Urothelium cell line (cell line): Measurements from ENCODE around the gene MOCOS.

Experiments
- DNase-seq: peaks from one replicate; pipeline ENCODE4 v3.0.0; 2011; ENCODE audit warnings: low spot score, mixed read lengths
- FAIRE-seq: peaks from 2 replicates; lab custom pipeline; 2011; peaks lifted over from hg19 to GRCh38; lab: Jason Lieb, UNC

Gene MOCOS

GRCh38 chr18:36179562-36180355 is 7.5 kb upstream of the MOCOS start:
- FAIRE-seq, result no peak
- DNase-seq, result no peak

GRCh38 chr18:36181441-36181840 is 5.9 kb upstream of the MOCOS start:
- FAIRE-seq (no peak), DNase-seq (no peak)

GRCh38 chr18:36181898-36182506 is 5.3 kb upstream of the MOCOS start:
- DNase-seq (no peak), FAIRE-seq (no peak)

- no peak for FAIRE-seq
- no peak for DNase-seq
Observed at GRCh38 chr18:36183033-36183432, 4.3 kb upstream of the MOCOS start.

- FAIRE-seq (no peak), DNase-seq (no peak)
Observed at GRCh38 chr18:36183987-36184386, 3.3 kb upstream of the MOCOS start.

GRCh38 chr18:36185157-36185556 is 2.1 kb upstream of the MOCOS start:
- DNase-seq (no peak), FAIRE-seq (no peak)

GRCh38 chr18:36185901-36186460 is 1.3 kb upstream of the MOCOS start:
- FAIRE-seq (no peak), DNase-seq (no peak)

- FAIRE-seq, result no peak
- peak; percentile 41 for DNase-seq
Observed at GRCh38 chr18:36186461-36187192, 670 bp upstream of the MOCOS start.

- DNase-seq, result peak; percentile 48
- FAIRE-seq, result no peak
Observed at GRCh38 chr18:36187826-36188721, 777 bp downstream of the MOCOS start.

GRCh38 chr18:36188916-36189315 is 1.6 kb downstream of the MOCOS start:
- FAIRE-seq, result no peak
- no peak for DNase-seq

GRCh38 chr18:36189486-36189885 is 2.2 kb downstream of the MOCOS start:
- FAIRE-seq, result no peak
- DNase-seq, result no peak

- no peak for DNase-seq
- FAIRE-seq, result no peak
Observed at GRCh38 chr18:36191286-36191685, 4.0 kb downstream of the MOCOS start.

GRCh38 chr18:36191711-36192110 is 4.4 kb downstream of the MOCOS start:
- DNase-seq, result no peak
- FAIRE-seq, result no peak

- no peak for FAIRE-seq
- DNase-seq, result no peak
Observed at GRCh38 chr18:36194600-36195315, 7.5 kb downstream of the MOCOS start.

- FAIRE-seq, result no peak
- DNase-seq, result no peak
Observed at GRCh38 chr18:36195427-36196122, 8.3 kb downstream of the MOCOS start.

GRCh38 chr18:36196238-36196995 is 9.1 kb downstream of the MOCOS start:
- FAIRE-seq (no peak), DNase-seq (no peak)

GRCh38 chr18:36197511-36198166 is 10.3 kb downstream of the MOCOS start:
- DNase-seq, result no peak
- no peak for FAIRE-seq

GRCh38 chr18:36199691-36200295 is 12.5 kb downstream of the MOCOS start:
- DNase-seq (no peak), FAIRE-seq (no peak)
